ENCODE data around the gene GSG1L. TPM values are rescaled to one million over a fixed set of nuclear protein-coding genes. Genes with fewer than 3 reads are reported as not detected.
"Not testable (repeated sequence)": the region's sequence is repeated elsewhere in the genome, so short reads cannot be mapped to it uniquely, and the experiment has no call there.

Gene GSG1L
- total RNA-seq, 2 donors from 2014 or later, result 0.29 TPM; not detected in 1

DNA sequence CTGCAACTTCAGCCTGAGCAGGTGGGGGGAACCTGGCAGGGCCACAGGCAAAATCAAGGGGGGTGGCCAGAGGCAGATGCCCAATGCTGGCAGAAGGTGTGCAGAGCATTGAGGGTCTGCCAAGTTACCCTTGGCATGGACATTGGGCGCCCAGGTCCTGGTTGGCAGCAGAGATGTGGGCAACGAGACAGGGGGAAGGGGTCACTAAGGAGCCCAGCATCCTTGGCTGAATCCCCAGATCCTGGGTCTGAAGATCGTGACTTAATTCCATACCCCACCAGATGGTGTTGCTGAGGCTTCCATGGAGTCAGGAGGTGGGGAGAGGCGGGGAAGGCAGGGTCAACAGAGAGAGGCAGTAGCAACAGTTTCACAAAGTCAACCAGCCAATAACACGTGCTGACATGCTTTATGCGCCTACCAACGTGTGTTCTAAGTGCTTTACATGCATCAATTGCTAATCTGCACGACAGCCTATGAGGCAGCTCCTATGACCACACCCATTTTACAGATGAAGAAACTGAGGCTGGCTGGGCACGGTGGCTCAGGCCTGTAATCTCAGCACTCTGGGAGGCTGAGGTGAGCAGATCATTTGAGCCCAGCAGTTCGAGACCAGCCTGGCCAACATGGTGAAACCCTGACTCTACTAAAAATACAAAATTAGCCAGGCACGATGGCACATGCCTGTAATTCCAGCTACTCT is 83.3 kb downstream of the GSG1L start:
- H3K27ac Mint-ChIP-seq, result no peak overlapping the region
- peaks cover 9% of the 10 kb centered on the region for H3K27me3 Mint-ChIP-seq
- no peaks in the 10 kb centered on the region for H3K4me1 Mint-ChIP-seq
- no peak for ATAC-seq (replicated peaks)
- H3K36me3 Mint-ChIP-seq (ENCODE audit: low read depth), result no peaks in the 10 kb centered on the region
- no peaks in the 10 kb centered on the region for H3K9me3 Mint-ChIP-seq
- H3K4me3 Mint-ChIP-seq, result no peak overlapping the region

- not testable (repeated sequence) for H3K4me1 Mint-ChIP-seq; H3K27ac Mint-ChIP-seq; H3K9me3 Mint-ChIP-seq; H3K4me3 Mint-ChIP-seq; H3K27me3 Mint-ChIP-seq; ATAC-seq (replicated peaks); H3K36me3 Mint-ChIP-seq (ENCODE audit: low read depth)
These were observed 83.8 kb downstream of the GSG1L start for GRCh38 chr16:27979668-27980067.

DNA sequence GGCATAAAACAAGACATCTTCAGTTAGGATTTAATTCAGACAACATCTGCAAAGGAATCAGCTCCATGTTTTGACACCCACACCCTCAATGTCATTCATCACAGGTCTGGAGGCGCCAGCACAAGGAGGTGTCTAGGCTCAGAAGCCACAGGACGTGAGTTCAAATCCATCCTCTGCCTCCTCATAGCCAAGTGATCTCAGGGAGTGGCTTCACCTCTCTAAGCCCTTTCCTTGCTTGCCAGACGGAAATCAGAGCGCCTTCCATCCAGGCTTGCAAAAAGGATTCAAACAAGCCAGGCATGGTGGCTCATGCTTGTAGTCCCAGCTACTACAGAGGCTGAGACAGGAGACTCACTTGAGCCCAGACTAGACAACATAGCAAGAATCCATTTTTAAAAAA is 84.6 kb downstream of the GSG1L start:
- no peak overlapping the region for H3K4me3 Mint-ChIP-seq
- H3K27me3 Mint-ChIP-seq, result peaks cover 9% of the 10 kb centered on the region
- H3K36me3 Mint-ChIP-seq (ENCODE audit: low read depth), result no peaks in the 10 kb centered on the region
- no peak overlapping the region for H3K27ac Mint-ChIP-seq
- no peaks in the 10 kb centered on the region for H3K4me1 Mint-ChIP-seq
- H3K9me3 Mint-ChIP-seq, result no peaks in the 10 kb centered on the region
- ATAC-seq (replicated peaks), result no peak

DNA sequence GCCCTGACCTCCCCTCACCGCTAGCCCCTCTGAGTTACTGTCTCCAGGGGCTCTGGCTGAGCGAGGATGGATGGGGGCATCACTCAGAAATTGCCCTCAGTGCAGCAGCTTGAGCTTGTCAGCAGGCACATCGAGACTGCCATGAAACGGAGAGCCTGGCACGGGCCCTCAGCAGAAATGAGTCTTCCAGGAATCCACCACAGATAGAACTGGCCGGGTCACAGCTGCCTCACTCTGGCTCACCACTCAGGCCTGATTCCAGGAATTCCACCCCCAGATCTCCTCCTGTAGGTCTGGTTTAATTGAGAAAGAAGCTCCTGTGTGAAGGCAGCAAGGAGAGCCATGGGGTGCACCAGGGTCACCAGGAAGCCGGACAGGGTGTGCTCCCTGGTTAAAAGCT is 85.5 kb downstream of the GSG1L start:
- H3K4me3 Mint-ChIP-seq, result no peak overlapping the region
- H3K4me1 Mint-ChIP-seq, result no peaks in the 10 kb centered on the region

DNA sequence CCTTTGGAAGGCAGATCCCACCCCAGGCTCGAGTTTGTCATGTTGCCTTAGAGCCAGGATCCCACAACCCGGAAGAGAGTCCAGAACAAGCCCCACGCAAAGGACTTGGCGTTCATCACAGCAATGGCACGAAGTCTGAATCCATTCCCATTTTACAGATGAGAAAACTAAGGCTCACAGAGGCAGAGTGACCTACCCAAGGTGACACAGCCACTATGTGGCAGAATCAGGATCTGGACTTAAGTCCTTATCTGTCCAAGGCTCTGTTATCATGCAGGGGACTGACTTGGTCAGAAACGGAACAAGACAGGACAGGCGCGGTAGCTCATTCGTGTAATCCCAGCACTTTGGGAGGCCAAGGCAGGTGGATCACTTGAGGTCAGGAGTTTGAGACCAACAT is 86.5 kb downstream of the GSG1L start:
- Mint-ChIP-seq H3K36me3 (ENCODE audit: low read depth) (no peaks in the 10 kb centered on the region), H3K27me3 (peaks cover 9% of the 10 kb centered on the region), H3K27ac (no peak overlapping the region), H3K4me1 (peaks cover 4% of the 10 kb centered on the region), H3K4me3 (no peak overlapping the region), H3K9me3 (no peaks in the 10 kb centered on the region)
- ATAC-seq (replicated peaks), result no peak

More for the DNA sequence above, 85.5 kb downstream of the GSG1L start:
- Mint-ChIP-seq H3K27ac (no peak overlapping the region), H3K27me3 (peaks cover 9% of the 10 kb centered on the region), H3K9me3 (no peaks in the 10 kb centered on the region), H3K36me3 (ENCODE audit: low read depth) (no peaks in the 10 kb centered on the region)
- no peak for ATAC-seq (replicated peaks)

GRCh38 chr16:27974896-27975540 is 88.5 kb downstream of the GSG1L start:
- H3K27me3 Mint-ChIP-seq, result peaks cover 12% of the 10 kb centered on the region

DNA sequence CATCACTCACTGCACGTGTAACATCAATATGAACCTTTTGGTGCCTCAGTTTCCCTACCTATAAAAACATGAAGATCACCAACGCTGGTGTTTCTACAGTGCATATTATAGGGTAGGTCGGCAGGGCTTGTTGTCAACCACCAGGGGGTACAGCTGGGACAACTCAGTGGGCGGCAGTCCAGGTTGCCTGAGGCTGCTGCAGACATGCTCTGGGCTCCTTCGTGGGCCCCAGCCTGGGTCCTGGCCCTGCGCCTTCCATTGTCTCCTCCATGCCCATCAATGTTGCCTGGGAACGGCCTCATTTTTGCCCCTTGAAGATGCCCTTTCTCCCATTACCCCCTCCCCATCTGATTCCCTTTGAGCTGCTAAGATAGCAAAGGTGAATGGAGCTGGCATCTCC is 89.8 kb downstream of the GSG1L start:
- H3K36me3 Mint-ChIP-seq (ENCODE audit: low read depth), result no peaks in the 10 kb centered on the region
- H3K4me1 Mint-ChIP-seq, result peaks cover 4% of the 10 kb centered on the region
- no peak overlapping the region for H3K4me3 Mint-ChIP-seq
- no peak overlapping the region for H3K27ac Mint-ChIP-seq
- no peaks in the 10 kb centered on the region for H3K9me3 Mint-ChIP-seq
- H3K27me3 Mint-ChIP-seq, result peaks cover 12% of the 10 kb centered on the region
- ATAC-seq (replicated peaks), result no peak

More at GRCh38 chr16:27974896-27975540, 88.5 kb downstream of the GSG1L start:
- H3K36me3 Mint-ChIP-seq (ENCODE audit: low read depth), result no peaks in the 10 kb centered on the region
- H3K4me3 Mint-ChIP-seq, result no peak overlapping the region
- no peak for ATAC-seq (replicated peaks)
- H3K9me3 Mint-ChIP-seq, result no peaks in the 10 kb centered on the region
- peaks cover 4% of the 10 kb centered on the region for H3K4me1 Mint-ChIP-seq
- no peak overlapping the region for H3K27ac Mint-ChIP-seq

DNA sequence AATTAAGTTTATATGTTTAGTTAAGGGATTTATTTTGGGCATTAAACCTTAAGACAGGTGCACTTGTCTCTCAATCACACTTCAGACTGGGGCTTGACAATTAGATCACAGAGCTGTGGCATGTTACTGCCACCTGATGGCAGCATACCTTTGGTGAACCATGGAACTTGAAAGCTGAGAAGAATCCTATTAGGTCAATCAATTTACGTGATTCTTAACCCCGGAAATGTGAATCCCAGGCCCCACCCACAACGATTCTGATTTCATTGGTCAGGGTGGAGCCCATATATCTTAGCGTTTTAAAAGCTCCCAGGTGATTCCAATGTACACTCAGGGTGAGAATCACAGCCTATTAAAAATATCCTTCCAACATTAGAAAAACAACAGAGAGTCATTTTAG is 91.0 kb downstream of the GSG1L start:
- no peaks in the 10 kb centered on the region for H3K36me3 Mint-ChIP-seq (ENCODE audit: low read depth)
- ATAC-seq (replicated peaks), result peak; percentile 79
- no peaks in the 10 kb centered on the region for H3K9me3 Mint-ChIP-seq
- peaks cover 4% of the 10 kb centered on the region for H3K4me1 Mint-ChIP-seq
- no peak overlapping the region for H3K27ac Mint-ChIP-seq
- no peak overlapping the region for H3K4me3 Mint-ChIP-seq
- peaks cover 12% of the 10 kb centered on the region for H3K27me3 Mint-ChIP-seq

DNA sequence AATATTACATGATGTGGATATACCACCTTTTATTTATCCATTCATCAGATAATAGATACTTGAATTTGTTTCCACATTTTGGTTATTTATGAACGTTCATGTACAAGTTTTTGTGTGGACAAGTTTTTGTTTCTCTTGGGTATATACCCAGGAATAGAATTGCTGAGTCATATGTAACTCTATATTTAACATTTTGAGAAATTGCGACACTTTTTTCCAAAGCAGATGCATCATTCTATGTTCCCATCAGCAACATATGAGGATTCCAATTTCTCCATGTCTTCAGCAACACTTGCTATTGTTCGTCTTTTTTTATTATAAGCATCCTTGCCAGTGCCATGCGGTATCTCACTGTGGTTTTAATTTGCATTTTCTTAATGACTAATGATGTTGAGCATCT is 93.9 kb downstream of the GSG1L start:
- no peak for ATAC-seq (replicated peaks)

DNA sequence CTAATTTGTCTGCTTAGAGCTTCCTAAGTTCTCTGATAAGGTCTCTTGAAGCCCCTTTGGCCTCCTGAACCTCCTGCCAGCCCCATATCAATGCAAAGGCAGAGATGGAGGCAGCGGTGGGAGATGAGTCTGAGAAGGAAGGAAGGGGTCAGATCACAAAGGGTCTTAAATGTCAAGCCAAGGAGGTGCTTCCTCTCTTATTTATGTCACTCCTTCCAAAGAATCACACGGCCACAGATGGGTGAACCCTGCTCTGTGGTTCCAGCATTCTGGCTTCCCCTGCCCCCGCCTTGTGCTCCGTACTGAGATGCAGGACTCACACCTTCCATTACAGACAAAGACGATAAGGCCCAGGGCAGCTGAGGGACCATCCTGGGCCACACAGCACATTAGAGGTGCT is 96.3 kb downstream of the GSG1L start:
- no peaks in the 10 kb centered on the region for H3K4me1 Mint-ChIP-seq
- ATAC-seq (replicated peaks), result no peak
- H3K9me3 Mint-ChIP-seq, result no peaks in the 10 kb centered on the region
- no peaks in the 10 kb centered on the region for H3K36me3 Mint-ChIP-seq (ENCODE audit: low read depth)
- no peak overlapping the region for H3K4me3 Mint-ChIP-seq
- peaks cover 12% of the 10 kb centered on the region for H3K27me3 Mint-ChIP-seq
- no peak overlapping the region for H3K27ac Mint-ChIP-seq

More for the DNA sequence above, 93.9 kb downstream of the GSG1L start:
- Mint-ChIP-seq H3K9me3 (no peaks in the 10 kb centered on the region), H3K4me1 (peaks cover 4% of the 10 kb centered on the region), H3K27ac (no peak overlapping the region), H3K27me3 (peaks cover 3% of the 10 kb centered on the region), H3K4me3 (no peak overlapping the region), H3K36me3 (ENCODE audit: low read depth) (no peaks in the 10 kb centered on the region)

GRCh38 chr16:27966756-27967155 is 96.8 kb downstream of the GSG1L start:
- ATAC-seq (replicated peaks), result no peak
- no peaks in the 10 kb centered on the region for H3K4me1 Mint-ChIP-seq
- H3K9me3 Mint-ChIP-seq, result no peaks in the 10 kb centered on the region
- H3K36me3 Mint-ChIP-seq (ENCODE audit: low read depth), result no peaks in the 10 kb centered on the region
- no peak overlapping the region for H3K27ac Mint-ChIP-seq
- no peak overlapping the region for H3K4me3 Mint-ChIP-seq
- peaks cover 12% of the 10 kb centered on the region for H3K27me3 Mint-ChIP-seq

- H3K27me3 Mint-ChIP-seq, result peaks cover 9% of the 10 kb centered on the region
- H3K27ac Mint-ChIP-seq, result no peak overlapping the region
- no peak for ATAC-seq (replicated peaks)
- no peaks in the 10 kb centered on the region for H3K4me1 Mint-ChIP-seq
- H3K9me3 Mint-ChIP-seq, result no peaks in the 10 kb centered on the region
- H3K36me3 Mint-ChIP-seq (ENCODE audit: low read depth), result no peaks in the 10 kb centered on the region
- no peak overlapping the region for H3K4me3 Mint-ChIP-seq
These were observed 97.7 kb downstream of the GSG1L start for GRCh38 chr16:27965801-27966200.

GRCh38 chr16:27963471-27963965 is 100.0 kb downstream of the GSG1L start:
- H3K4me1 Mint-ChIP-seq, result peaks cover 5% of the 10 kb centered on the region
- ATAC-seq (replicated peaks), result no peak
- H3K9me3 Mint-ChIP-seq, result no peaks in the 10 kb centered on the region
- no peaks in the 10 kb centered on the region for H3K36me3 Mint-ChIP-seq (ENCODE audit: low read depth)
- H3K27me3 Mint-ChIP-seq, result peaks cover 17% of the 10 kb centered on the region
- no peak overlapping the region for H3K4me3 Mint-ChIP-seq
- H3K27ac Mint-ChIP-seq, result no peak overlapping the region

DNA sequence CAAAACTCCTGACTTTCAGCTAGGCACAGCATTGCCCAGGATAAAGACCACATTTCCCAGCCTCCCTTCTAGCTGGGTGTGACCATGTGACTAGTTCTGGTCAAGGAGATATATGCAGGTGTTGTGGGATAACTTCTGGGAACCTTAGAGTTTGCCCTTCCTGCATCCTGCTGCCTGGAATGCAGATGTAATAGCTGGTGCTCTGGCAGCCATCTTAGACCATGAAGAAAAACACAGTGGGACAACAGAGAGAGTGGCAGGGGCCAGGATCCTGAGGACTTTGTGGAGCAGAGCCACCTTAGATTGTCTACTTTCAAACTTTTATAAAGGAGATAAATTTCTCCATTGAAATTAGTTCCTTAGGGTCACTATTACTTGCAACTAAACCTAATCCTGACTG is 101.3 kb downstream of the GSG1L start:
- Mint-ChIP-seq H3K9me3 (no peaks in the 10 kb centered on the region), H3K36me3 (ENCODE audit: low read depth) (no peaks in the 10 kb centered on the region), H3K4me3 (no peak overlapping the region), H3K27me3 (peaks cover 17% of the 10 kb centered on the region), H3K4me1 (peaks cover 5% of the 10 kb centered on the region), H3K27ac (no peak overlapping the region)
- no peak for ATAC-seq (replicated peaks)

- H3K4me1 Mint-ChIP-seq, result peaks cover 5% of the 10 kb centered on the region
- H3K27me3 Mint-ChIP-seq, result peaks cover 17% of the 10 kb centered on the region
- no peak for ATAC-seq (replicated peaks)
- no peaks in the 10 kb centered on the region for H3K9me3 Mint-ChIP-seq
- no peak overlapping the region for H3K4me3 Mint-ChIP-seq
- no peaks in the 10 kb centered on the region for H3K36me3 Mint-ChIP-seq (ENCODE audit: low read depth)
- no peak overlapping the region for H3K27ac Mint-ChIP-seq
These were observed 102.3 kb downstream of the GSG1L start for GRCh38 chr16:27961296-27961620.

Measured in activated T-helper 17 cell treated with anti-CD3 and anti-CD28 coated beads, Interleukin-2, amount 50 U/mL, for 72 hours (primary cell).